WERI-Rb-1 (cell line): ENCODE data around the gene ICAM4.
"Not testable (repeated sequence)": the region's sequence is repeated elsewhere in the genome, so short reads cannot be mapped to it uniquely, and the experiment has no call there.

ENCODE experiments used
- DNase-seq: peaks from one replicate; pipeline ENCODE4 v3.0.0-alpha.2; 2020
- H3K27ac ChIP-seq: fragments of 250-450 bp; sonication (Bioruptor Pico); 2 replicates; pipeline ENCODE4 v1.5.1; 2020; ENCODE audit warnings: mild to moderate bottlenecking, moderate library complexity
- H3K27me3 ChIP-seq: fragments of 250-450 bp; sonication (Bioruptor Pico); 2 replicates; pipeline ENCODE4 v1.5.1; 2021; ENCODE audit warnings: mild to moderate bottlenecking, low read depth, moderate library complexity; ENCODE audit not compliant: insufficient read depth, severe bottlenecking
- H3K36me3 ChIP-seq: fragments of 250-450 bp; sonication (Bioruptor Pico); 2 replicates; pipeline ENCODE4 v1.5.1; 2020; ENCODE audit warnings: mild to moderate bottlenecking, moderate library complexity
- H3K4me3 ChIP-seq: 2 replicates; pipeline ENCODE4 v1.5.1; 2011; ENCODE audit warnings: low read depth, mild to moderate bottlenecking, control low read depth, low read length
- H3K9me3 ChIP-seq: fragments of 250-450 bp; sonication (Bioruptor Pico); 2 replicates; pipeline ENCODE4 v1.5.1; 2021; ENCODE audit warnings: mild to moderate bottlenecking, moderate library complexity; ENCODE audit not compliant: severe bottlenecking
- CTCF ChIP-seq: IDR thresholded peaks from 2 replicates; pipeline ENCODE4 v1.5.1; 2011; ENCODE audit warnings: low read depth, mild to moderate bottlenecking, control low read depth, inconsistent platforms, low read length

The ICAM4 gene

GRCh38 chr19:10286803-10287737, at the start of gene ICAM4:
ICAM4 (plus strand) TSS chr19:10286955; CDS start chr19:10287013, 58 bp downstream.
- Histone ChIP-seq H3K27me3 (peaks cover 9% of the 10 kb centered on the region), H3K4me3 (no peak within 1 kb of the TSS), H3K9me3 (no peaks in the 10 kb centered on the region), H3K27ac (no peak within 1 kb of the TSS), H3K36me3 (no peaks in the 10 kb centered on the region)
- no peak for DNase-seq
- no peak for TF ChIP-seq CTCF

- Histone ChIP-seq H3K27me3 (no peaks in the 10 kb centered on the region), H3K36me3 (no peaks in the 10 kb centered on the region), H3K27ac (no peak overlapping the region), H3K9me3 (no peaks in the 10 kb centered on the region), H3K4me3 (no peak overlapping the region)
- no peak for DNase-seq
- no peak for TF ChIP-seq CTCF
Observed at GRCh38 chr19:10237702-10238101, 49.1 kb upstream of the ICAM4 start.

- H3K27ac ChIP-seq: no peak overlapping the region
- H3K36me3 ChIP-seq: no peaks in the 10 kb centered on the region
- DNase-seq: no peak
Observed at GRCh38 chr19:10238172-10238783, 48.5 kb upstream of the ICAM4 start.

GRCh38 chr19:10241826-10242449, 44.8 kb upstream of the ICAM4 start:
- H3K4me3 ChIP-seq, H3K36me3 ChIP-seq, DNase-seq, H3K27ac ChIP-seq, H3K9me3 ChIP-seq, H3K27me3 ChIP-seq: not testable (repeated sequence)

More at GRCh38 chr19:10238172-10238783, 48.5 kb upstream of the ICAM4 start:
- H3K27me3 ChIP-seq: no peaks in the 10 kb centered on the region
- no peaks in the 10 kb centered on the region for H3K9me3 ChIP-seq
- H3K4me3 ChIP-seq: no peak overlapping the region
- no peak for TF ChIP-seq CTCF

- Histone ChIP-seq H3K36me3 (no peaks in the 10 kb centered on the region), H3K4me3 (no peak overlapping the region), H3K27me3 (no peaks in the 10 kb centered on the region), H3K9me3 (no peaks in the 10 kb centered on the region), H3K27ac (no peak overlapping the region)
- TF ChIP-seq CTCF: no peak
- no peak for DNase-seq
Observed at GRCh38 chr19:10243606-10244005, 43.1 kb upstream of the ICAM4 start.

- H3K9me3 ChIP-seq: no peaks in the 10 kb centered on the region
- no peak overlapping the region for H3K27ac ChIP-seq
- H3K27me3 ChIP-seq: no peaks in the 10 kb centered on the region
- no peak overlapping the region for H3K4me3 ChIP-seq
- no peak for TF ChIP-seq CTCF
- no peak for DNase-seq
- H3K36me3 ChIP-seq: no peaks in the 10 kb centered on the region
Observed at GRCh38 chr19:10245189-10245939, 41.4 kb upstream of the ICAM4 start.
